Mucosa of rectum (tissue), 2 donors: ENCODE measurements around the gene ZNHIT6.
"Not testable (repeated sequence)": the region's sequence is repeated elsewhere in the genome, so short reads cannot be mapped to it uniquely, and the experiment has no call there.

ENCODE experiments used
- H3K27ac ChIP-seq, 2 donors: one replicate each; pipeline ENCODE4 v1.7.0; 2013; ENCODE audit warnings: inconsistent platforms in 2 of 2, low read depth in 2 of 2, low read length in 2 of 2
- H3K27me3 ChIP-seq, 2 donors: one replicate each; pipeline ENCODE4 v1.7.0; 2013; ENCODE audit warnings: low read length in 2 of 2; ENCODE audit not compliant: control insufficient read depth in 2 of 2, insufficient read depth in 2 of 2
- H3K36me3 ChIP-seq, 2 donors: one replicate each; pipeline ENCODE4 v1.7.0; 2013; ENCODE audit warnings: low read length in 2 of 2; ENCODE audit not compliant: control insufficient read depth in 2 of 2, insufficient read depth in 2 of 2
- H3K4me1 ChIP-seq, 2 donors: one replicate each; pipeline ENCODE4 v1.7.0; 2013; ENCODE audit warnings: low read length in 2 of 2, mild to moderate bottlenecking in 1 of 2; ENCODE audit not compliant: control insufficient read depth in 2 of 2, insufficient read depth in 2 of 2
- H3K4me3 ChIP-seq, 2 donors: one replicate each; pipeline ENCODE4 v1.7.0; 2013; ENCODE audit warnings: low read length in 2 of 2
- H3K9ac ChIP-seq, 2 donors: one replicate each; pipeline ENCODE4 v1.7.0; 2013; ENCODE audit warnings: low read length in 2 of 2, low read depth in 1 of 2, mild to moderate bottlenecking in 1 of 2
- H3K9me3 ChIP-seq, 2 donors: one replicate each; pipeline ENCODE4 v1.7.0; 2013; ENCODE audit warnings: low read length in 2 of 2; ENCODE audit not compliant: control insufficient read depth in 2 of 2
- donor health status: healthy.
- donor health status: Normal muscosa, but diverticular disease.

ZNHIT6 gene

DNA sequence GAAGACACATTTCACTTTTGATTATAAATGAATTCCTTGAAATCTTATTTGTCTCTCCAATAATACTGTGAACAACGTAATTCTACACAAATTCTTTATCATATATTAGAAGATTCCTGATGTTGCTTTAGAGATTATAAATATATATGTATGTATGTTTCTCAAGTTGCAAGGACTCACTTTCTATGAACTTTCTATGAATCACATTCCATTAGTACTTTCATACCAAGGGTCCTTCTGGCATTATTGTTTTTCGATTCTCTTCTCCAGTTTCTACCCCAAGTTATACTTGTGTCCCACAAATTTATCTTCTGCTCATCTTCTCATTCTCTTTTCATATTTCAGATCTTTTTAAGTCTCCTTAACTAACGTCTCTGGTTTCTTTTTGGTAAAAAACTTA lies 55.9 kb downstream of the ZNHIT6 start:
- Histone ChIP-seq H3K9me3 (no peaks in the 10 kb centered on the region), H3K27ac (no peak overlapping the region), H3K9ac (no peak overlapping the region), H3K4me3 (no peak overlapping the region), H3K36me3 (peaks cover 4 to 19% of the 10 kb centered on the region in 2 donors), H3K27me3 (no peaks in the 10 kb centered on the region), H3K4me1 (no peaks in the 10 kb centered on the region)

DNA sequence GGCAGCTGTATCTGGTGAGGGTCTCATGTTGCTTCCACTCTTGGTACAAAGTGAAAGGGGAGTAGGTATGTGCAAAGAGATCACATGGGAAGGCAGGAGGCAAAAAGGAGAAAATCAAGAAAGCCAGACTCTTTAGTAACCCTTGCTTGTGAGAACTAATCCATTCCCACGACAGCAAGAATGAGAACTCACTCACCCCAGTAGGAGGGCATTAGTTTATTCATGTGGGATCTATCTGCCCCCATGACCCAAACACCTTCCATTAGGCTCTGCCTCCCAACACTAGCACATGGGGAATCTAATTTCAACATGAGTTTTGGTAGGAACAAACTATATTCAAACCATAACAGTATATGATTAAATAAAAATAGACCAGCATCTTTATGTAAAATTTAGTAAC lies 57.6 kb downstream of the ZNHIT6 start:
- Histone ChIP-seq H3K4me3 (no peak overlapping the region), H3K9ac (no peak overlapping the region), H3K4me1 (no peaks in the 10 kb centered on the region), H3K27me3 (no peaks in the 10 kb centered on the region), H3K36me3 (peaks cover 4 to 16% of the 10 kb centered on the region in 2 donors), H3K9me3 (no peaks in the 10 kb centered on the region), H3K27ac (no peak overlapping the region)

DNA sequence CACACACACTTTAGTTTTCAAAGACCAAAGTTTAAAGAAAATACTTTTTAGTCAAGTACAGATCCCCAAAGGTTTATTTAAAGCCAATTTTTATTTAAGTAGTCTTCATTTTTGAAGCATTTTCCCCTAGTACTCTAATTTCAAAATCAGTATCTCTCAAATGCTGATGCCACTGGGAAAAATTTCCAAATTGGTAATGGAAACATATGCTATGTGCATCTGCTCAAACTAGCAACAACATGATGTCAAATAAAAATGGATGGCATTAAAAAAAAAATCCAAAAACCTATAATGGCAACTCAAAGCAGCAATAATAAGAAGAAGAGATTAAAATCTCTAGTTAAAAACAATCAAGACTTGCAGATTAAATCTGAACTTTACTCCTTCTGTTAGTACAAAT lies 58.6 kb downstream of the ZNHIT6 start:
- Histone ChIP-seq H3K27me3 (no peaks in the 10 kb centered on the region), H3K36me3 (peaks cover 4 to 13% of the 10 kb centered on the region in 2 donors), H3K4me1 (no peaks in the 10 kb centered on the region), H3K4me3 (no peak overlapping the region), H3K9ac (no peak overlapping the region), H3K9me3 (no peaks in the 10 kb centered on the region), H3K27ac (no peak overlapping the region)

DNA sequence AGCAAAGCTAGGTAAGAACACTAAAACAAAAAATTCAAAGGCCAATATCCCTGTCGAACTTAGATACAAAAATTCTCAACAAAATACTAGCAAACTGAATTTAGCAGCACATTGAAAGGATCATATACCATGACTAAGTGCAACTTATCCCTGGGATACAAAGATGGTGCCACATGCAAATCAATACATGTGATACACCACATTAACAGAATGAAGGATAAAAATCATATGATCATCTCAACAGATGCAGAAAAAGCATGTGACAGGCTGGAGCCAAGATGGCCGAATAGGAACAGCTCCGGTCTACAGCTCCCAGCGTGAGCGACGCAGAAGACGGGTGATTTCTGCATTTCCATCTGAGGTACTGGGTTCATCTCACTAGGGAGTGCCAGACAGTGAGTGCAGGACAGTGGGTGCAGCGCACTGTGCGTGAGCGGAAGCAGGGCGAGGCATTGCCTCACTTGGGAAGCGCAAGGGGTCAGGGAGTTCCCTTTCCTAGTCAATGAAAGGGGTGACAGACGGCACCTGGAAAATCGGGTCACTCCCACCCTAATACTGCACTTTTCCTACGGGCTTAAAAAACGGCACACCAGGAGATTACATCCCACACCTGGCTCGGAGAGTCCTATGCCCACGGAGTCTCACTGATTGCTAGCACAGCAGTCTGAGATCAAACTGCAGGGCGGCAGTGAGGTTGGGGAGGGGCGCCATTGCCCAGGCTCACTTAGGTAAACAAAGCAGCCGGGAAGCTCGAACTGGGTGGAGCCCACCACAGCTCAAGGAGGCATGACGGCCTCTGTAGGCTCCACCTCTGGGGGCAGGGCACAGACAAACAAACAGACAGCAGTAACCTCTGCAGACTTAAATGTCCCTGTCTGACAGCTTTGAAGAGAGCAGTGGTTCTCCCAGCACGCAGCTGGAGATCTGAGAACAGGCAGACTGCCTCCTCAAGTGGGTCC lies 66.4 kb downstream of the ZNHIT6 start:
- not testable (repeated sequence) for H3K36me3 ChIP-seq, H3K4me1 ChIP-seq, H3K27ac ChIP-seq, H3K9ac ChIP-seq, H3K9me3 ChIP-seq, H3K27me3 ChIP-seq, H3K4me3 ChIP-seq

DNA sequence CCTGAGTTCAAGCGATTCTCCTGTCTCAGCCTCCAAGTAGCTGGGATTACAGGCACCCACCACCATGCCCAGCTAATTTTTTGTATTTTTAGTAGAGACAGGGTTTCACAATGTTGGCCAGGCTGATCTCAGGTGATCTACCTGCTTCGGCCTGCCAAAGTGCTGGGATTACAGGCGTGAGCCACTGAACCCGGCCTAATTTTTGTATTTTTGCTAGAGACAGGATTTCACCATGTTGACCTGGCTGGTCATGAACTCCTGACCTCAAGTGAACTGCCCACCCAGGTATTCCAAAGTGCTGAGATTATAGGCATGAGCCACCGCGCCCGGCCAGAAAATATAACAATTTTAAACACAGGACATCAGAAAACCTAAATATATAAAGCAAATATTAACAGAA lies 68.3 kb downstream of the ZNHIT6 start:
- not testable (repeated sequence) for H3K9ac ChIP-seq, H3K9me3 ChIP-seq, H3K27me3 ChIP-seq, H3K36me3 ChIP-seq, H3K4me1 ChIP-seq, H3K27ac ChIP-seq, H3K4me3 ChIP-seq

DNA sequence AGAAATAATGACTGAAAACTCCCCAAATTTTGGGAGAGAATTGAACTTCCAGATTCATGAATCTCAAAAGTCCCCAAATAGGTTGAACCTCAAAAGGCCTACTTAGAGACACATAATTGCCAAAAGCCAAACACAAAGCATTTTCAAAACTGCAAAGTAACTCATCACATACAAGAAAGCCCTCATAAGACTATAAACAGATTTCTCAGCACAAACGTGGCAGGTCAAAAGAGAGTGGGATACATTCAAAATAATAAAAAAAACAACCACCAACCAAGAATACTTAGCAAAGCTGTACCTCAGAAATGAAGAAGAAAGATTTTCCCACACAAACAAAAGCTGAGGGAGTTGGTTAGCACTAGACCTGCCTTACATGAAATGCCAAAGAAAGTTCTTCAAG lies 69.8 kb downstream of the ZNHIT6 start:
- Histone ChIP-seq H3K9ac (no peak overlapping the region), H3K4me1 (no peaks in the 10 kb centered on the region), H3K9me3 (peaks cover 0 to 5% of the 10 kb centered on the region in 2 donors), H3K4me3 (no peak overlapping the region), H3K27me3 (no peaks in the 10 kb centered on the region), H3K36me3 (peaks cover 3 to 6% of the 10 kb centered on the region in 2 donors), H3K27ac (no peak overlapping the region)

DNA sequence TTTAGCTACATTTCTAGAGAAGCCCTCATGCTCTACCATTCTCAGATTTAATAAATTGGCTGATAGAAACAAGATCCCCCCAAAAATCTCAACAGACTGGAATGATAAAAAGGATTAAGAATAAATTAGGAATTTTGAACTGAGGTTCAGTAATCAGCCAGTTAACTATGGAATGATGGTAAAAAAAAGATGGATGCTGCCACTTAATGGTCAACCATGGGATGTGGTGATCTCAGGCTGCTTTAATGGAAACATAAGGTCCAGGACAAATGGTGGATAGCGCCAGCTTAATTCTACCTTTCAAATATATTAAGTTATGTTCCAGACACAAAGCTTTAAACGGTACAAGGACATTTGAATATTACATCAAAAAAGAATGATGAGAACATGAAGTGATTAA lies 77.7 kb downstream of the ZNHIT6 start:
- Histone ChIP-seq H3K9me3 (no peaks in the 10 kb centered on the region), H3K4me1 (peaks cover 0 to 9% of the 10 kb centered on the region in 2 donors), H3K9ac (no peak overlapping the region), H3K27me3 (no peaks in the 10 kb centered on the region), H3K4me3 (no peak overlapping the region), H3K36me3 (no peaks in the 10 kb centered on the region), H3K27ac (no peak overlapping the region)

DNA sequence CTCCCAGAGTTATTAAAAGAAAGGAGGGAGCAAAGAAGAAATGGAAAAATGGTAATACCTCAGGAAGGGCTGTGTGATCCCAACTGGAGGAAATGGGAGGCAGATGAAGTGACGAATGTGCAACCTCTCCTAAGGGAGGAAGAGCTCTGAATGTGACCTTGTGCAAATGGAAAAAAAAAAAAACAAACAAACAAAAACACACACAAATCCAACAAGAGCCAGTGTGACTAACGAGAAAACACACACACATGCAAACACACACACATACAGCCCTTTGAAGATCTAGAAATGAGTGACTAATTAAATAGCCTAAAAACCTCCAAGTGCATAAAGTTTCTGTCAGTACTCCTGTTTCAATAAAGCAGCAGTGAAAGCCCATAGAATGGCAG lies 78.7 kb downstream of the ZNHIT6 start:
- Histone ChIP-seq H3K4me1 (peaks cover 0 to 9% of the 10 kb centered on the region in 2 donors), H3K27me3 (no peaks in the 10 kb centered on the region), H3K36me3 (no peaks in the 10 kb centered on the region), H3K27ac (peak overlapping the region in 1 of 2 donors; percentile 45), H3K4me3 (peak overlapping the region in 1 of 2 donors; percentile 5), H3K9ac (peak overlapping the region in 1 of 2 donors; percentile 17), H3K9me3 (no peaks in the 10 kb centered on the region)

DNA sequence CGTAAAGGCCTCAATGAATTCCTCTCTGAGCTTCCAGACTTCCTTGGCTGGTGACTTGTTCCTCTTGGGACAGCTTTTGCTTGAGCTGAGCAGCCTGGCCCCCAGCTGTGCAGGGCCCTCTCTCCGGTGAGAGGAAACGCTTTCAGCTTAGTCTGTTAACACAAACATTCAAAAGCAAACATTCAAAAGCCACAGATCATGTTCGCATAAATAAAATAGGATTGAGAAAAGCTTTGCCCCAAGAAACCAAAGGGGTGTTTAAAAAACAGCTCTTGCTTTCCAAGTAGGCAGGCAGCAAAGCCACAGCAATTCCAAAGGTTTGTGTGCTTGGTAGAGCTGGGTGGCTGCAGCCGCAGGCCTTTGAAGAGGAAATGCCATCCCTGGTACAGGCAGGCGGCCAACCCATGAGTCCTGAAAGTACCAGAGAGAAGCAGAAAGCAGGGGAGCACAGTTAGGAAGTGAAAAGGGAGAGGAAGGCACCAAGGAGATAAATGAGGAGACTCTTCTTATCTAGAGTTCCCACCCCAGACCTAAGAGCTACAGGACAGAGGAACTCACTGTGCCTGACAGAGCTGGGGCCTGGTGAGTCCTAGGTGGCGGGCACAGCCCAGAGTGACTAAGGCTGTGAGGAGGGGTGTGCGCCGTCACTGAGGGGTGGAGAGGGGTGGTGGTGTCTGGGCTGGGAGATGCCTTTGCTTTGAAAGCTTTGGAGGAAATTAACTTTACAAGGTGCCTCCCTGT lies 79.3 kb downstream of the ZNHIT6 start:
- peak overlapping the region in 1 of 2 donors; percentile 17 for H3K9ac ChIP-seq
- peak overlapping the region; percentile 26 to 45 for H3K27ac ChIP-seq
- no peaks in the 10 kb centered on the region for H3K36me3 ChIP-seq
- no peaks in the 10 kb centered on the region for H3K9me3 ChIP-seq
- peaks cover 0 to 9% of the 10 kb centered on the region in 2 donors for H3K4me1 ChIP-seq
- no peaks in the 10 kb centered on the region for H3K27me3 ChIP-seq
- H3K4me3 ChIP-seq = peak overlapping the region in 1 of 2 donors; percentile 5

DNA sequence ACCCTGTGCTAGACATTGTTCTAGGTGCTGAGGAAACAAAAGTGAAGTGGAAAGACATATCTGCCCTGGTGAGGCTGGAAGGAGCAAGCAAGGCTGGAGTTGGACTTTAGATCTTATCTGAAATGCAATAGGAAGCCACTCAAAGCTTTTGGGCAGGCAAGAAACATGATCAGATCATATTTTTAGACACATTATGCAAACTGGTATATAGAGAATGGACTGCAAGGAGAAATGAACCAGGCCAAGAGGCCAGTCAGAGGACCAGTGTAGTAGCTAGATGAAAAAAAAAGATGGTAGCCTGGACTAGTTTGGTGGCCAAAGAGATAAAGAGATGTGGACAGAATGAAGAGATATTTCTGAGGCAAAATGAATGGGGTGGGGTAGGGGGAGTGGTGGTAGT lies 81.4 kb downstream of the ZNHIT6 start:
- no peak overlapping the region for H3K4me3 ChIP-seq
- H3K9ac ChIP-seq = no peak overlapping the region
- no peaks in the 10 kb centered on the region for H3K9me3 ChIP-seq
- H3K4me1 ChIP-seq = peaks cover 0 to 9% of the 10 kb centered on the region in 2 donors
- H3K27ac ChIP-seq = no peak overlapping the region
- H3K27me3 ChIP-seq = no peaks in the 10 kb centered on the region
- H3K36me3 ChIP-seq = no peaks in the 10 kb centered on the region
